ENCODE data around the gene SPTLC2. TPM values are rescaled to one million over a fixed set of nuclear protein-coding genes. Genes with fewer than 3 reads are reported as not detected.

Gene SPTLC2
- total and polyA plus RNA-seq, 2 of the 8 experiments (the other 6 are each of a cell fraction or from before 2014, with no cell fraction given), result 8.9 to 35.1 TPM

DNA sequence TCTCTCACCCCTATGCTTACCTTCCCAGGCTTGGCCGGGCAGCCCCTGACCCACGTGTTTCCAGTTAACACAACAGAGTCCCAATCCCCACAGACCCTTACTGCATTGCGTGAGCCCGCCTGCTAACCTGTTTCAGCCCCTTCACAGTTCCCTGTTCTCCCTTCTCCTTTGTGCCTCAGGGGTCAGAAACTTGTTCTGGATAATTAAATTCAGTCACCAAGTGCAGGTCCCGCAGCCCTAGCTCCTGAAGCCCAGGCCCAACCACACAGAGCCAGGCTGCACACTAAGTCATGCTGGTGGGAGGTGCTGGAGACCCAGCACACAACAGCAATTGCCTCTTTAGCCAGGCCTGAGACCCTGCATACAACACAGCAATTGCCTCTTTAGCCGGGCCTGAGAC lies 127.4 kb downstream of the SPTLC2 start:
- Histone ChIP-seq H3K9ac (replicated peaks in 1 of 4; ENCODE audit: extremely low read depth in 1 of 4, low read depth in 3 of 4, low read length in 3 of 4) (no peak overlapping the region), H4K5ac (ENCODE audit: insufficient read length, low read depth, low read length) (no peak overlapping the region), H2BK15ac (ENCODE audit: low read length) (no peak overlapping the region), H4K8ac (ENCODE audit: extremely low read depth, insufficient read depth, low read length) (no peak overlapping the region; the same call in 1 of the 2 replicates), H3K4me3 (ENCODE audit: extremely low read depth in 1 of 4, insufficient read depth in 2 of 4, low read depth in 3 of 4, low read length in 4 of 4) (no peak overlapping the region), H4K20me1 (replicated peaks in 1 of 2; ENCODE audit: control insufficient read depth in 1 of 2, insufficient read depth in 2 of 2, low read length in 2 of 2) (no peaks in the 10 kb centered on the region), H2BK20ac (ENCODE audit: low read length) (no peak overlapping the region), H2BK120ac (replicated peaks; ENCODE audit: low read depth, low read length) (no peak overlapping the region), H2AFZ (ENCODE audit: low read length) (no peak overlapping the region), H2BK5ac (ENCODE audit: low read depth, low read length) (no peak overlapping the region), H3K27me3 (replicated peaks in 1 of 4; ENCODE audit: control insufficient read depth in 3 of 4, extremely low read depth in 1 of 4, insufficient read depth in 3 of 4, low read length in 3 of 4) (no peaks in the 10 kb centered on the region), H3K18ac (ENCODE audit: extremely low read depth, low read length) (no peak overlapping the region), H2BK12ac (ENCODE audit: low read depth, low read length) (no peak overlapping the region), H4K91ac (replicated peaks; ENCODE audit: insufficient read length, low read length) (no peak overlapping the region), H3K9me3 (ENCODE audit: insufficient read depth in 2 of 2, low read depth in 1 of 2, low read length in 1 of 2) (no peaks in the 10 kb centered on the region), H3K14ac (ENCODE audit: insufficient read length) (no peak overlapping the region), H3K27ac (ENCODE audit: low read depth, low read length) (no peak overlapping the region), H2AK5ac (ENCODE audit: low read depth, low read length) (no peak overlapping the region), H3K36me3 (ENCODE audit: control insufficient read depth in 2 of 4, insufficient read depth in 4 of 4, low read length in 3 of 4) (no peaks in the 10 kb centered on the region; a peak in 1 of 8 replicates), H3K23me2 (ENCODE audit: low read depth, low read length) (no peaks in the 10 kb centered on the region), H3K79me2 (ENCODE audit: control insufficient read depth in 1 of 2, insufficient read depth in 2 of 2, low read length in 2 of 2) (no peaks in the 10 kb centered on the region), H3K4ac (replicated peaks; ENCODE audit: insufficient read length, low read depth, low read length) (no peak overlapping the region), H3K4me2 (ENCODE audit: insufficient read depth in 1 of 2, low read depth in 2 of 2, low read length in 2 of 2) (no peak overlapping the region), H3K23ac (ENCODE audit: insufficient read length) (no peak overlapping the region), H3K79me1 (ENCODE audit: low read depth, low read length) (no peaks in the 10 kb centered on the region), H3K4me1 (replicated peaks in 1 of 4; ENCODE audit: control insufficient read depth in 3 of 4, insufficient read depth in 4 of 4, low read length in 3 of 4) (no peaks in the 10 kb centered on the region; a peak in 1 of 7 replicates), H3K56ac (replicated peaks; ENCODE audit: insufficient read length, low read depth, low read length) (no peak overlapping the region)
- CTCF ChIA-PET (ENCODE audit: partially characterized antibody), result interaction anchor here (0.9 to 3.1 kb wide), 3 partner anchors 10 to 192 kb away, joined by 3 to 14 read pairs (median 3); no protein-coding TSS in a partner anchor
- no peak for FAIRE-seq
- TF ChIP-seq SP2 (IDR thresholded peaks at IDR 0.05; ENCODE audit: low read length), result no peak
- no peak for TF ChIP-seq BRCA1 (IDR thresholded peaks at IDR 0.05; ENCODE audit: low read depth, low read length)
- TF ChIP-seq CTBP2 (IDR thresholded peaks at IDR 0.05; ENCODE audit: borderline replicate concordance, insufficient read depth, insufficient read length, low read length), result no peak
- no peak for TF ChIP-seq TBP (IDR thresholded peaks at IDR 0.05; ENCODE audit: low read depth, low read length)
- no peak for DNase-seq (ENCODE audit: low read depth in 1 of 2, low spot score in 2 of 2)
- WGBS, 2 experiments (ENCODE audit: extremely low coverage in 1 of 2, insufficient coverage in 1 of 2, insufficient read length in 1 of 2, insufficient replicate concordance in 2 of 2, low coverage in 1 of 2, low lambda C conversion rate in 2 of 2, missing lambda C conversion rate in 1 of 2), result 84% methylated on average over 6 of the region's 6 CpGs; no CpG with 5 or more reads in 1 of the 2 experiments
- POLR2A ChIA-PET (ENCODE audit: partially characterized antibody), result interaction anchor here (0.9 kb wide), 2 partner anchors 11 to 31 kb away, joined by 3 read pairs; no protein-coding TSS in a partner anchor
